GM19463 (cell line): ENCODE data around the gene C16orf46.

Experiments used
- ATAC-seq: cut with Tn5 transposase; IDR thresholded peaks from one replicate; pipeline ENCODE4 v1.9.1; 2021; ENCODE audit warnings: mild to moderate bottlenecking, moderate library complexity; ENCODE audit not compliant: unreplicated experiment

Gene C16orf46

DNA sequence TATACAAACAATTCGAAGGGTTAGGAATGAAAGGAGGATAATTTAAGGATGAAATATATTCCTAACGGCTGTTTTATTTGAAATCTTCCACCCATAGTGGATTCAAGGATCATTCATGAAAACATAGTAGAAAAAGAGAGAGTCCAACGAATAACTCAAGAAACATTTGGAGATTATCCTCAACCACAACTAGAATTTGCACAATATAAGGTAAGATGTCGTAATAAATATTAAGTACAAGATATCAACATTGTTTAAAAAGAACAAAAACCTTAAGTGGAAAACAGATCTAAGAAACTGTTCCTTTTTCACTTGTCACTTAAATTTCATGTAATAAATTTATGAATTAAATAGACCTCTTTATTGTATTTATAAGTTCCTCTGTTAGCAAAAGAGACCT is 50.6 kb downstream of the C16orf46 start:
- ATAC-seq: no peak

GRCh38 chr16:81018496-81018895 is 58.5 kb downstream of the C16orf46 start:
- ATAC-seq: no peak

- ATAC-seq: no peak
These were observed 62.4 kb downstream of the C16orf46 start for GRCh38 chr16:81014672-81015071.

GRCh38 chr16:81012974-81013373 is 64.1 kb downstream of the C16orf46 start:
- no peak for ATAC-seq
